ENCODE data around the gene KLHL6. TPM values are rescaled to one million over a fixed set of nuclear protein-coding genes. Genes with fewer than 3 reads are reported as not detected.
A peak's percentile ranks its signal among the peaks of the same experiment; 100 is the strongest.

The KLHL6 gene
- total RNA-seq, 2 experiments from 2014 or later: 32.4 to 32.6 TPM

GRCh38 chr3:183508821-183509220 lies 46.7 kb downstream of the KLHL6 start:
- peaks cover 48% of the 10 kb centered on the region for H3K36me3 Mint-ChIP-seq (ENCODE audit: low read depth)
- no peak for ATAC-seq
- CTCF ChIA-PET: interaction anchor here (1.0 to 1.2 kb wide), 3 partner anchors 10 to 121 kb away, joined by 3 to 4 read pairs (median 4); no protein-coding TSS in a partner anchor
- H3K4me3 Mint-ChIP-seq: no peak overlapping the region
- TF ChIP-seq CTCF (IDR thresholded peaks at IDR 0.05): no peak
- peaks cover 23% of the 10 kb centered on the region for H3K4me1 Mint-ChIP-seq (ENCODE audit: low read depth)
- no peaks in the 10 kb centered on the region for H3K27me3 Mint-ChIP-seq
- no peak for DNase-seq
- peaks cover 10% of the 10 kb centered on the region for H3K9me3 Mint-ChIP-seq
- H3K27ac Mint-ChIP-seq: no peak overlapping the region
- POLR2A ChIA-PET: interaction anchor here (1.1 kb wide), 1 partner anchor 11 kb away, joined by 3 read pairs; no protein-coding TSS in a partner anchor
- intact Hi-C loops (cut with micrococcal nuclease): no loop called here

GRCh38 chr3:183507551-183507950 lies 48.0 kb downstream of the KLHL6 start:
- no peak for TF ChIP-seq CTCF (IDR thresholded peaks at IDR 0.05)
- Mint-ChIP-seq H3K9me3 (peaks cover 10% of the 10 kb centered on the region), H3K27ac (no peak overlapping the region), H3K27me3 (no peaks in the 10 kb centered on the region), H3K36me3 (ENCODE audit: low read depth) (peaks cover 47% of the 10 kb centered on the region), H3K4me1 (ENCODE audit: low read depth) (peaks cover 12% of the 10 kb centered on the region), H3K4me3 (no peak overlapping the region)
- no peak for ATAC-seq
- ChIA-PET CTCF (interaction anchor here (1.4 kb wide), 1 partner anchor 9 kb away, joined by 3 read pairs; no protein-coding TSS in a partner anchor), POLR2A (no interaction called here)
- DNase-seq: no peak
- intact Hi-C loops (cut with micrococcal nuclease): no loop called here

GRCh38 chr3:183506674-183507320 lies 48.7 kb downstream of the KLHL6 start:
- Mint-ChIP-seq H3K36me3 (ENCODE audit: low read depth) (peaks cover 45% of the 10 kb centered on the region), H3K27ac (peak overlapping the region; percentile 50), H3K27me3 (no peaks in the 10 kb centered on the region), H3K4me3 (no peak overlapping the region), H3K9me3 (peaks cover 10% of the 10 kb centered on the region), H3K4me1 (ENCODE audit: low read depth) (peaks cover 8% of the 10 kb centered on the region)
- ChIA-PET CTCF (interaction anchor here (0.6 to 1.4 kb wide), 2 partner anchors 9 to 258 kb away, joined by 3 read pairs; no protein-coding TSS in a partner anchor), POLR2A (interaction anchor here (1.5 kb wide), 1 partner anchor 8 kb away, joined by 3 read pairs; no protein-coding TSS in a partner anchor)
- no peak for DNase-seq
- intact Hi-C loops (cut with micrococcal nuclease): no loop called here
- no peak for ATAC-seq
- TF ChIP-seq CTCF (IDR thresholded peaks at IDR 0.05): no peak

- ChIA-PET POLR2A (no interaction called here), CTCF (no interaction called here)
- H3K4me1 Mint-ChIP-seq (ENCODE audit: low read depth): peaks cover 5% of the 10 kb centered on the region
- intact Hi-C loops (cut with micrococcal nuclease): no loop called here
- ATAC-seq (no peak), DNase-seq (no peak)
- no peak for TF ChIP-seq CTCF (IDR thresholded peaks at IDR 0.05)
- H3K27ac Mint-ChIP-seq: no peak overlapping the region
- H3K4me3 Mint-ChIP-seq: no peak overlapping the region
- H3K36me3 Mint-ChIP-seq (ENCODE audit: low read depth): peaks cover 49% of the 10 kb centered on the region
- no peaks in the 10 kb centered on the region for H3K27me3 Mint-ChIP-seq
- H3K9me3 Mint-ChIP-seq: peaks cover 10% of the 10 kb centered on the region
Measured at GRCh38 chr3:183504597-183504996, 50.9 kb downstream of the KLHL6 start.

- Mint-ChIP-seq H3K27me3 (no peaks in the 10 kb centered on the region), H3K27ac (peak overlapping the region; percentile 17), H3K9me3 (peaks cover 10% of the 10 kb centered on the region), H3K4me3 (no peak overlapping the region), H3K4me1 (ENCODE audit: low read depth) (peaks cover 5% of the 10 kb centered on the region), H3K36me3 (ENCODE audit: low read depth) (peaks cover 45% of the 10 kb centered on the region)
- ChIA-PET CTCF (interaction anchor here (0.9 kb wide), 1 partner anchor 34 kb away, joined by 3 read pairs; no protein-coding TSS in a partner anchor), POLR2A (no interaction called here)
- DNase-seq (no peak), ATAC-seq (no peak)
- TF ChIP-seq CTCF (IDR thresholded peaks at IDR 0.05): no peak
- intact Hi-C loops (cut with micrococcal nuclease): no loop called here
Measured at GRCh38 chr3:183503746-183504145, 51.8 kb downstream of the KLHL6 start.
